GM04504 (cell line): ENCODE measurements around the gene FAM200B.

Source experiments
- DNase-seq: peaks from one replicate; pipeline ENCODE4 v3.0.0-alpha.2; 2012; ENCODE audit warnings: low read depth

FAM200B gene

DNA sequence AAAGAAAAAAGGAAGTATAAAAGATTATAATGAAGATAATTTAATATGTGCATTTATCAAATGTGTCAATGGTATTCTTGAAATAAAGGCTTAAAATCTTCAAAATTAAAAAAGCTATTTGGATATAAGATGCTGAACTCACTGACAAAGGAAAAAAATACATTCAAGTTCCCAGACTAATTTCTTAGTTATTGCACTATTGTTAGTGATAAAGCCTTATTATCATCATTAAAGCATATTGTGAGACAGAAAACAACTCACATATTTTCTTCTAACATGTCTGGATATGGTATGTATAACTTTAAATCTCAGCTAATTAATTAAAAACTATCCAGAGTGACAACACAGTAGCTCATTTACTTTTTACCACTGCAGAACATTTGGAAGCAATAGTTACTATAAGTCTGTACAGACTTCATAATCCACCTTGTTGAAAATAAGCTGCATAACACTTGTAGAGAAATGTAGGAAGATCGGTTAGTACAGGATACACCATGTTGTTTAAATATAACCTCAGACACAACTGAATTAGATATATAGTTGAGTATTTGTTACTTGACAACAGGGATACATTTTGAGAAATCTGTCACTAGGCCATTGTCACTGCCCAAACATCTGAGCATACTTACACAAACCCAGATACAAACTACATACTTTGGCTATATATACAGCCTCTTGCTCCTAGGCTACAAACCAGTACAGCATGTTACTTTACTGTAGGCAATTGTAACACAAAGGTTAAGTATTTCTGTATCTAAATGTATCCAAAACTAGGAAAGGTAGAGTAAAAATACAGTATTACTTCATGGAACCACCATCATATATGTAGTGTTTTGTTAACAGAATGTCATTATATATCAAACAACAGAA lies 12.8 kb upstream of the FAM200B start:
- DNase-seq, result no peak

DNA sequence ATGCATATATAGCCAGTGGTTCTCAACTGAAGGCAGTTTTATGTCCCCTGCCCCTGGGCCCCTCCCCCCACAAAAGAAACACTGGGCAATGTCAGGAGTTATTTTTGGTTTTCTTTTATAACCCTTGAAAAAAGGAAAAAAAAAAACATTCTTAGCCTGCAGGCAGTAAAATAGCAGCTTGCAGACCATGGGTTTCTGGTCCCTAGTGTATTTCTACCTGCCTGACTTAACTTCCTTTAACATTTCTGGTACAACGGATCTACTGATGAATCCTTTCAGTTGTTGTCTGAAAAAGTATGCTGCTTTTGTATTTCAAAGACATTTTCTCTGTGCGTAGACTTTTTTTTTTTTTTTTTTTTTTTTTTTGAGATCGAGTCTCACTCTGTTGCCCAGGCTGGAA lies 11.1 kb upstream of the FAM200B start:
- DNase-seq, result no peak

GRCh38 chr4:15672101-15672500 lies 9.5 kb upstream of the FAM200B start:
- no peak for DNase-seq

- DNase-seq, result no peak
Observed at GRCh38 chr4:15673337-15673736, 8.3 kb upstream of the FAM200B start.

- DNase-seq, result no peak
Observed at GRCh38 chr4:15674046-15674445, 7.6 kb upstream of the FAM200B start.

- DNase-seq, result no peak
Observed at GRCh38 chr4:15674926-15675325, 6.7 kb upstream of the FAM200B start.

- DNase-seq, result no peak
Observed at GRCh38 chr4:15675356-15675755, 6.3 kb upstream of the FAM200B start.

GRCh38 chr4:15676039-15676438 lies 5.6 kb upstream of the FAM200B start:
- no peak for DNase-seq

- no peak for DNase-seq
Observed at GRCh38 chr4:15676899-15677298, 4.7 kb upstream of the FAM200B start.

GRCh38 chr4:15677507-15677988 lies 4.1 kb upstream of the FAM200B start:
- no peak for DNase-seq

GRCh38 chr4:15681067-15681371 lies 608 bp upstream of the FAM200B start:
- DNase-seq, result no peak

DNA sequence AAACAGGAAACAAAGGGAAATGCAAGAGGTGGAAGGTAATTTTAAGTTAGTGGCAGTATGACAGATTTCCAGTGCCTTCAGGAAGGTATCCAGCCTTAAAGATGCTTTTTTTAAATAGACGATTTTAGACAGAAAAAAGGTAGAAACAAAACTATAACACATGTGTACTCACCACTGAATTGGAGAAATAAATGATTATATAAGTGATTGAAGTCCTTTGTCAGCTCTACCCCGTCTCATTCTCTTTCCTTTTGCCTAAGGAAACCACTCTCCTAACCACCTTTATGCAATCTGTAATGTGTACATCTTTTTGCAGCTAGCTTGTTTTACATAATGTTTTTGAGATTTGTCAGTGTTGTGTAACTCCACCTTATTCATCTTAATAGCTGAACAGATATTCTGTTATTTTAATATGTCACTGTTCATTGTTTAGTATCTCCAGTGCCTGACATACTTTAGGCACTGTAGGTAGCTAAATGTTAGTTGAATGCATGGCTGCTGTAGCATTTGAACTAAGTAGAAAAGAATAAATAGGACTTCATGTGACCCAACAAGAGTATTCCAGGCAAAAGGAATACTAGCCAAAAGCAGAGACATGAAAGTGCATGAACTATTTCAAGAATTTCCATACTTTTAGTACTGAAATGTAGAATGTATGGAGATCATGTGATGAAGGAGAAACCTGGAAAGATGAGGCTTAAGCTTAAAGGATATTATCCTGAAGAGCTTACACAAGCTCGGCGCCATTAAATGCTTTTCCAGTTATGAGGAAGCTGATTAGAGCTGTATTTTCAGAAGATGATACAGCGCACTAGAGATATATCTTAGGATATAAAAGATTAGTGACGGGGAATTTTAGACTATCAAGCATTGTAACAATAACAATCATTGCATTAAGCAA lies 865 bp downstream of the FAM200B start:
- no peak for DNase-seq

- DNase-seq, result no peak
Observed at GRCh38 chr4:15683143-15683495, 1.5 kb downstream of the FAM200B start.

- no peak for DNase-seq
Observed at GRCh38 chr4:15684498-15684897, 2.9 kb downstream of the FAM200B start.

DNA sequence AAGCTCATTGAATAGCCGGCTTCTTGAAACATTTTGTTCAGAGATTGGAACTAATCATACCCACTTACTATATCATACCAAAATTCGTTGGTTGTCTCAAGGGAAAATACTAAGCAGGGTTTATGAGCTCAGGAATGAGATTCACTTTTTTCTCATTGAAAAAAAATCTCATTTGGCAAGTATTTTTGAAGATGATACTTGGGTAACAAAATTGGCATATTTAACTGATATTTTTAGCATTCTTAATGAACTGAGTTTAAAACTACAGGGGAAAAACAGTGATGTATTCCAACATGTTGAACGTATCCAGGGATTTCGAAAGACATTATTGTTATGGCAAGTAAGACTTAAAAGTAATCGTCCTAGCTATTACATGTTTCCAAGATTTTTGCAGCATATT lies 6.4 kb downstream of the FAM200B start:
- no peak for DNase-seq

DNA sequence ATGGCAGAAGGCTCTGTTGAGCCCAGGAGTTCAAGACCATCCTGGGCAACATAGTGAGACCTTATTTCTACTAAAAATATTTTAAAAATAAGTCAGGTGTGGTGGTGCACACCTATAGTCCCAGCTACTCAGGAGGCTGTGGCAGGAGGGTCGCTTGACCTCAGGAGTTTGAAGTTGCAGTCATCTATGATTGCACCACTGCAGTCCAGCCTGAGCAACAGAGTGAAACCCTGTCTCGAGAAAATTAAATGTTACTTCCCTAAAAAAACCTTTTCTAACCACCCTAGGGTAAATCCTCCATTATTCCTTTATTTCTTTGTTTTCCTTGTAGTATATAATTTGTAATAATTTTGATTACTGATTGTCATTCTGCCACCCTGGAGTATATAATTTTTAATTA lies 7.9 kb downstream of the FAM200B start:
- DNase-seq, result no peak

DNA sequence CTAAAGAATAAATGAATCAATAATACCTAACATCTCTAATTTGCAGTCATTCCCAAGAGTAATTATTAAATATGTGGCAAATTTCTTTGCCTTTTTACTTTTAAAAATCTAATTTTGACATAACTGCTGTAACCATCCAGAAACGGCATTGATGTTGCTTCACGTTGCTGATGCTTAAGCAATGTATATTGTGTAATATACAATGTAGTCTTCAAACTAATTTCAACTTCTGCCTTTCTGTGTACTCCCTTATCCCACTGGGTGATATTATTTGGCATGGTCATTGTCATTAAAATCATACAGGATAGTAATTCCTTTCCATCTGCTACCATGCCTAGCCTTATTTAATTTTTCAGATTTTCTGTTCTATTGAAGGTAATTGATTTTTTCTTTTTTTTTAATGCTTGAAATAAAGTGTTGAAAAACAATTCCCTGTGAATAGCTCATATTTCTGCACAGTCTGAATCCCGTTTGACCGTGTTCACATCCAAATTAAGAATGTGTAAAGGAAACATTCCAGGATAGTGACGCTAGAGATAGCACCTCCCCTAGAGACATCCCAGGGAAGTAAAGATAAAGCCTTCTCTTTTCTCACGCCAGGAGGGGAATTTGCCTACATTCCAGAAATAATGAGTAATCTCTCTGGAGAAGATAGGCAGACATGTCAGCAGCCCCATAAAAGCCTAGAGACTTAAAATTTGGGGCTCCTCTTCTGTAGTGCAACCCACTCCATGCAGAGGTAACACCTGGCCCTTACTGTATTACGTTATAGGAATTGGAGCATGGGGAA lies 8.6 kb downstream of the FAM200B start:
- peak; percentile 62 for DNase-seq

- peak; percentile 48 for DNase-seq
Observed at GRCh38 chr4:15691346-15692135, 9.9 kb downstream of the FAM200B start.

DNA sequence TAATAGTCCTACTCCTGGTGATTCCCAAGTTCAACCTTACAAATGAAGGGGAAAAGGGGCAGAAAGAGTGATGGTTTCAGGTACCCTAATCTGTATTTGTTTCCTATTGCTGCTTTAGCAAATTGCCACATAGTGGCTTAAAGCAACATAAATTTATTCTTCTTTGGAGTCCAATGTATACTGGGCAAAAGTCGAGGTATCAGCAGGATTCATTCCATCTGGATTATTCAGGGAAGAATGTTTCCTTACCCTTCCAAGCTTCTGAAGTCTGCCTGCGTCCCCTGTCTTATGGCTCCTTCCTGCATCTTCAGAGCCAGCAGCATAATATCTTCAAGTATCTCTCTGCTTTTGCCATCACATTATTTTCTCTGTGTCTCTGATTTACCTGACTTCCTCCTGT lies 11.0 kb downstream of the FAM200B start:
- DNase-seq, result no peak

GRCh38 chr4:15694431-15694830 lies 12.8 kb downstream of the FAM200B start:
- no peak for DNase-seq

GRCh38 chr4:15695240-15695699 lies 13.6 kb downstream of the FAM200B start:
- peak; percentile 87 for DNase-seq
